CD4-positive, alpha-beta T cell (primary cell): ENCODE results near the gene AQP1. TPM values are rescaled to one million over a fixed set of nuclear protein-coding genes. Genes with fewer than 3 reads are reported as not detected.
A peak's percentile ranks its signal among the peaks of the same experiment; 100 is the strongest.

Experiments
- ATAC-seq: fragments of 200-7000 bp; cut with Tn5 transposase; one replicate; pipeline ENCODE4 v1.10.0; 2022; ENCODE audit warnings: mild to moderate bottlenecking; ENCODE audit not compliant: poor library complexity
- CTCF ChIA-PET: fragments of 350-600 bp; sonication (Branson Sonifier 250); formaldehyde crosslinking; loops from one replicate; lab custom pipeline; 2021; ENCODE audit warnings: antibody characterized with exemption, inconsistent platforms; lab: Charles Lee
- POLR2A ChIA-PET: fragments of 350-600 bp; sonication (Branson Sonifier 250); formaldehyde crosslinking; loops from one replicate; lab custom pipeline; 2021; ENCODE audit warnings: antibody characterized with exemption, inconsistent platforms; lab: Charles Lee
- DNase-seq, 14 experiments: peaks; one replicate each; pipeline ENCODE4 v3.0.0-alpha.2; 2013 to 2020; ENCODE audit warnings: mixed read lengths in 2 of 14
- H3K27ac ChIP-seq, 2 donors: one replicate each; pipeline versions ENCODE4 v1.5.1 to v1.7.0; 2013; ENCODE audit warnings: low read length in 2 of 2, low read depth in 1 of 2, mild to moderate bottlenecking in 1 of 2
- H3K27me3 ChIP-seq, 2 experiments: 1 replicate in 1 of 2; 2 replicates in 1 of 2; pipeline versions ENCODE4 v1.6.1 to v1.7.0; 2013; ENCODE audit warnings: low read length in 2 of 2, control low read depth in 1 of 2, mild to moderate bottlenecking in 1 of 2, moderate library complexity in 1 of 2; ENCODE audit not compliant: insufficient read depth in 2 of 2, control insufficient read depth in 1 of 2
- H3K36me3 ChIP-seq: one replicate; pipeline ENCODE4 v1.6.1; 2013; ENCODE audit warnings: low read length, control low read depth; ENCODE audit not compliant: insufficient read depth
- H3K4me1 ChIP-seq: one replicate; pipeline ENCODE4 v1.6.1; 2013; ENCODE audit warnings: low read length, control low read depth; ENCODE audit not compliant: insufficient read depth
- H3K4me3 ChIP-seq: one replicate; pipeline ENCODE4 v1.5.1; 2013; ENCODE audit warnings: mild to moderate bottlenecking, low read length, moderate library complexity
- H3K9me3 ChIP-seq, 2 experiments: 1 replicate in 1 of 2; 2 replicates in 1 of 2; pipeline versions ENCODE4 v1.6.1 to v1.7.0; 2013; ENCODE audit warnings: low read length in 2 of 2, mild to moderate bottlenecking in 2 of 2, control low read depth in 1 of 2, moderate library complexity in 1 of 2; ENCODE audit not compliant: control insufficient read depth in 1 of 2, insufficient read depth in 1 of 2
- H3K27ac Mint-ChIP-seq: one replicate; pipeline ENCODE4 v1.8.0; 2020; ENCODE audit warnings: mixed read lengths
- H3K27me3 Mint-ChIP-seq: one replicate; pipeline ENCODE4 v1.8.0; 2021; ENCODE audit warnings: mixed read lengths
- H3K36me3 Mint-ChIP-seq: one replicate; pipeline ENCODE4 v1.8.0; 2021; ENCODE audit warnings: low read depth, mixed read lengths
- H3K4me1 Mint-ChIP-seq: one replicate; pipeline ENCODE4 v1.8.0; 2021; ENCODE audit warnings: low read depth, mixed read lengths
- H3K4me3 Mint-ChIP-seq: one replicate; pipeline ENCODE4 v1.8.0; 2020; ENCODE audit warnings: mild to moderate bottlenecking, mixed read lengths
- H3K9me3 Mint-ChIP-seq: one replicate; pipeline ENCODE4 v1.8.0; 2020; ENCODE audit warnings: mixed read lengths
- CTCF ChIP-seq: fragments of 200-600 bp; IDR thresholded peaks from one replicate; pipeline ENCODE4 v1.8.0; 2022; ENCODE audit warnings: antibody characterized with exemption, mild to moderate bottlenecking
- intact Hi-C, 2 experiments: fragments of 100-400 bp; cut with DNase I in 1 of 2; cut with micrococcal nuclease in 1 of 2; formaldehyde crosslinking; loops; one replicate each; pipeline versions ENCODE4 v1.15.1 to v1.9.0; 2023 to 2025; cut with DNase I, micrococcal nuclease
- total RNA-seq, 174 experiments: library from RNA in 2 of 174; stranded (reverse) in 2 of 174; gene quantifications; one replicate each; pipeline ENCODE4 v1.2.3 and lab custom pipeline; 2021 to 2026

AQP1 gene
- total RNA-seq, 2 experiments from 2014 or later = 0.17 to 0.22 TPM

GRCh38 chr7:30934225-30934624 lies 22.6 kb downstream of the AQP1 start:
- Histone ChIP-seq H3K36me3 (no peaks in the 10 kb centered on the region), H3K27me3 (peaks cover 8 to 10% of the 10 kb centered on the region in 2 experiments), H3K27ac (no peak overlapping the region), H3K4me1 (peaks cover 5% of the 10 kb centered on the region), H3K9me3 (peaks cover 0 to 6% of the 10 kb centered on the region in 2 experiments), H3K4me3 (no peak overlapping the region)
- H3K4me3 Mint-ChIP-seq = no peak overlapping the region
- DNase-seq (peak in 1 of 14 experiments; percentile 28), ATAC-seq (no peak)
- H3K4me1 Mint-ChIP-seq = no peaks in the 10 kb centered on the region
- ChIA-PET POLR2A (no interaction called here), CTCF (no interaction called here)
- H3K9me3 Mint-ChIP-seq = no peaks in the 10 kb centered on the region
- no peak for TF ChIP-seq CTCF
- H3K27me3 Mint-ChIP-seq = peaks cover 17% of the 10 kb centered on the region
- intact Hi-C loops = no loop called here
- H3K27ac Mint-ChIP-seq = no peak overlapping the region
- H3K36me3 Mint-ChIP-seq = no peaks in the 10 kb centered on the region

- H3K4me3 Mint-ChIP-seq = no peak overlapping the region
- POLR2A ChIA-PET = no interaction called here
- no peaks in the 10 kb centered on the region for H3K36me3 Mint-ChIP-seq
- Histone ChIP-seq H3K27me3 (peaks cover 8 to 17% of the 10 kb centered on the region in 2 experiments), H3K4me1 (peaks cover 5% of the 10 kb centered on the region), H3K9me3 (peaks cover 4 to 6% of the 10 kb centered on the region in 2 experiments), H3K36me3 (no peaks in the 10 kb centered on the region), H3K4me3 (no peak overlapping the region), H3K27ac (no peak overlapping the region)
- intact Hi-C loops = no loop called here
- CTCF ChIA-PET = interaction anchor here (1.0 kb wide), 1 partner anchor 10 kb away, joined by 3 read pairs; no protein-coding TSS in a partner anchor
- no peak for DNase-seq
- TF ChIP-seq CTCF = no peak
- H3K27me3 Mint-ChIP-seq = peaks cover 24% of the 10 kb centered on the region
- no peaks in the 10 kb centered on the region for H3K4me1 Mint-ChIP-seq
- H3K9me3 Mint-ChIP-seq = no peaks in the 10 kb centered on the region
- no peak overlapping the region for H3K27ac Mint-ChIP-seq
- no peak for ATAC-seq
These were observed 23.3 kb downstream of the AQP1 start for GRCh38 chr7:30934732-30935568.

GRCh38 chr7:30935569-30935877 lies 23.9 kb downstream of the AQP1 start:
- peaks cover 5% of the 10 kb centered on the region for H3K4me1 ChIP-seq

More at GRCh38 chr7:30935569-30935877, 23.9 kb downstream of the AQP1 start:
- intact Hi-C loops = no loop called here
- CTCF ChIA-PET = interaction anchor here (1.0 kb wide), 1 partner anchor 11 kb away, joined by 3 read pairs; no protein-coding TSS in a partner anchor
- peaks cover 8 to 23% of the 10 kb centered on the region in 2 experiments for H3K27me3 ChIP-seq
- H3K4me3 ChIP-seq = no peak overlapping the region
- POLR2A ChIA-PET = no interaction called here
- Mint-ChIP-seq H3K4me3 (no peak overlapping the region), H3K27me3 (peaks cover 30% of the 10 kb centered on the region), H3K4me1 (no peaks in the 10 kb centered on the region), H3K9me3 (no peaks in the 10 kb centered on the region), H3K27ac (no peak overlapping the region), H3K36me3 (no peaks in the 10 kb centered on the region)
- no peaks in the 10 kb centered on the region for H3K36me3 ChIP-seq
- no peak for DNase-seq
- ATAC-seq = no peak
- TF ChIP-seq CTCF = no peak
- peaks cover 4 to 6% of the 10 kb centered on the region in 2 experiments for H3K9me3 ChIP-seq
- no peak overlapping the region for H3K27ac ChIP-seq
